Pulmonary artery endothelial cell (primary cell): ENCODE measurements around the gene GIPC2. TPM values are rescaled to one million over a fixed set of nuclear protein-coding genes. Genes with fewer than 3 reads are reported as not detected.
A peak's percentile ranks its signal among the peaks of the same experiment; 100 is the strongest.

Experiments
- DNase-seq: peaks from one replicate; pipeline ENCODE4 v3.0.0-alpha.2; 2011; ENCODE audit warnings: low read depth, low spot score
- total RNA-seq: library from RNA; depleted of rRNA; stranded (reverse); fragments of >200 nt; gene quantifications from 2 replicates; pipeline ENCODE4 v1.2.3, GENCODE V29; 2014

Gene GIPC2
- total RNA-seq, 1 donor from 2014 or later: 14.6 TPM

- no peak for DNase-seq
Observed at GRCh38 chr1:78142736-78143135, 97.0 kb downstream of the GIPC2 start.

- DNase-seq: no peak
Observed at GRCh38 chr1:78143152-78143551, 97.4 kb downstream of the GIPC2 start.

- DNase-seq: no peak
Observed at GRCh38 chr1:78143673-78144072, 97.9 kb downstream of the GIPC2 start.

GRCh38 chr1:78145105-78145580, 99.4 kb downstream of the GIPC2 start:
- DNase-seq: peak; percentile 47

GRCh38 chr1:78146205-78146771, 100.5 kb downstream of the GIPC2 start:
- no peak for DNase-seq

- no peak for DNase-seq
Observed at GRCh38 chr1:78147031-78147430, 101.3 kb downstream of the GIPC2 start.

- DNase-seq: no peak
Observed at GRCh38 chr1:78153092-78153736, 107.4 kb downstream of the GIPC2 start.

GRCh38 chr1:78155121-78155520, 109.4 kb downstream of the GIPC2 start:
- DNase-seq: no peak

- DNase-seq: no peak
Observed at GRCh38 chr1:78156805-78157521, 111.2 kb downstream of the GIPC2 start.

- no peak for DNase-seq
Observed at GRCh38 chr1:78165816-78166215, 120.0 kb downstream of the GIPC2 start.

GRCh38 chr1:78168306-78168705, 122.5 kb downstream of the GIPC2 start:
- DNase-seq: no peak

- DNase-seq: no peak
Observed at GRCh38 chr1:78170859-78171258, 125.1 kb downstream of the GIPC2 start.

GRCh38 chr1:78171736-78172590, 126.2 kb downstream of the GIPC2 start:
- DNase-seq: no peak

- no peak for DNase-seq
Observed at GRCh38 chr1:78176448-78176847, 130.7 kb downstream of the GIPC2 start.

- DNase-seq: no peak
Observed at GRCh38 chr1:78177708-78178270, 132.0 kb downstream of the GIPC2 start.

- DNase-seq: no peak
Observed at GRCh38 chr1:78178816-78179215, 133.1 kb downstream of the GIPC2 start.

- DNase-seq: no peak
Observed at GRCh38 chr1:78184460-78185072, 138.8 kb downstream of the GIPC2 start.
